Right kidney (tissue), 9 donors: ENCODE results near the gene SLU7.

Source experiments
- DNase-seq: peaks from one replicate; pipeline ENCODE4 v3.0.0-alpha.2; 2016
- long read RNA-seq, 8 donors: transcript quantifications; one replicate each; lab custom pipeline, GENCODE V29; 2026

Gene SLU7
- long read RNA-seq, donor 1, partial matches to known transcripts, result 28 of 34 reads
- long read RNA-seq, donor 1, other reads (novel, unspliced or antisense), result 0 of 34 reads
- long read RNA-seq, donor 2, result 0 reads
- long read RNA-seq, donor 3, partial matches to known transcripts, result 5 of 9 reads
- long read RNA-seq, donor 3, other reads (novel, unspliced or antisense), result 0 of 9 reads
- long read RNA-seq, donor 4, transcript SLU7-207 (2 exons, 492 nt), result major isoform, 5 of 21 reads
- long read RNA-seq, donor 4, partial matches to known transcripts, result 13 of 21 reads
- long read RNA-seq, donor 4, other reads (novel, unspliced or antisense), result 0 of 21 reads
- long read RNA-seq, donor 5, partial matches to known transcripts, result 339 of 425 reads
- long read RNA-seq, donor 5, other reads (novel, unspliced or antisense), result 83 of 425 reads
- long read RNA-seq, donor 6, partial matches to known transcripts, result 150 of 200 reads
- long read RNA-seq, donor 6, other reads (novel, unspliced or antisense), result 42 of 200 reads
- long read RNA-seq, donor 7, transcript SLU7-207 (2 exons, 492 nt), result major isoform, 5 of 49 reads
- long read RNA-seq, donor 7, partial matches to known transcripts, result 43 of 49 reads
- long read RNA-seq, donor 7, other reads (novel, unspliced or antisense), result 0 of 49 reads
- long read RNA-seq, donor 8, partial matches to known transcripts, result 9 of 16 reads
- long read RNA-seq, donor 8, other reads (novel, unspliced or antisense), result 0 of 16 reads

DNA sequence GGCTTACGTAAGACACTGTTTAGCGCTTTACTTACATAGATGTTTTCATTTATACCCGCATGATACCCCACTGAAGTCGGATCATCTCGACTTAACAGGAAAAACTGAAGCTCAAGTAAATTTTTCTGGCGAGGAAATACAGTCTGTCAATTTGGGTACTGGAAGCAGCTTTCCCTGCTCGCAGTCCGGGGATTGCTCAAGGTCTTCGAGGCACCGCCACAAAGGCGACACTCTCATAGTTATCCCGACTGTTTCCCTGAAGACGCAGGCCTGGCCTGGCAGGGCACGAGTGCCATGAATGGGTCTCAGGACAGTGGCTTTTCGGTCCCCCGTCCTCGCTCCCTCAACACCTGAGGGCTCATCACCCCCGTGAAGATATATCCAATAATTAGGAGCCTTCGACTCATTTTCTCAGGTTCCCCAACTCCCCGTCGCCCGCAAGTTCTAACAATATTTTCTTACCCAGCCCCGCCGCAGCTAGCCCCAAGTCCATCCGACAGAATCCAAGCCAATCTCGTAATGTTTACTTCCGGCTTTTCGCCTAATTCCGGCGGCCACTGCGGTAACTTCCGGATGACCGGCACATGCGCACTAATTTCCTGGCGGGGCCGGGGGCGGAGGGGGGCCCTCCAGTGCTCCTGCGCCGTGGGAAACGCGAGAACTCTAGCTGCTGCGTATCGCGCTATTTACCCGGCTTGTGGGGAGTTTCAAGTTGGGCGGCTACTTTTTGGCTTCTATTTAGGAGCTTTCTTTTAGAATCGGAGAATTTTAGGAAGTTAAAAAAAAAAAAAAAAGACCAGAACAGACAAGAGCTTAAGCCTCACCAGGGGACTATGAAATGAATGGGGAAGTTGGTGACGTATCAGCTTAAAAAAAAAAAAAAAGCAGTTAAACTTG is at the start of gene SLU7:
SLU7 (minus strand) TSS at position 521 of the 897 bp plus-strand sequence. CDS start 3,787 bp downstream, outside the sequence.
- DNase-seq, result peak; percentile 81

DNA sequence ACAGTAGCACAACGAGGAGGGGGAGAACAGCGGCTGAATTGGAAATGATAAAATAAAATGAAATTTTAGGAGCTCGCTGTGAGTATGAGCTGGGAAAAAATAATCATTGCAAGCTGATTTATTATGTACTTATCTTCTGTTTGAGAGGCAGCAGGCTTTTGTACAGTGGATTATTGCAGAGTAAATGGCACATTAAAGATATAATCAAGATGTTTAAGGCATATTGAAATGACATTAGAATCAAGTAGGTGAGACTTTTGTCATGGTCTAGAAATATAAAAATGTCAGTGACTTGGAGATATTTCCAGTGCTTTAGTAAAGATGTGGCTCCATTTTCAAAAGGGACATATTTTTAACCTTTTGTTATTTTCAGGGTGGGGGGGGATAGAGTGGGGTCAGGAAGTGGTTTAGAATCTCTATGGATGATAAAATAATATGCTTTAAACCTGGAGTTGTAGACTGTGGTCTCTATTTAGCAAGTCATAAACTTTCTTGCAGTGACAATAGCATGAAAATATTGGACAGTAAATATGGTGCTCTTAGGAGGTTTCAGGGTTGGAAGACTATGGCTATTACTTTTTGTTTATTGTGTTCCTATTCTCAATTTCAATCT is 49.6 kb upstream of the SLU7 start:
- DNase-seq, result no peak

- peak; percentile 63 for DNase-seq
These were observed 48.9 kb upstream of the SLU7 start for GRCh38 chr5:160467555-160468362.

- DNase-seq, result no peak
These were observed 48.1 kb upstream of the SLU7 start for GRCh38 chr5:160466889-160467554.

- DNase-seq, result no peak
These were observed 47.2 kb upstream of the SLU7 start for GRCh38 chr5:160466116-160466515.

- no peak for DNase-seq
These were observed 45.6 kb upstream of the SLU7 start for GRCh38 chr5:160464466-160464797.

GRCh38 chr5:160463740-160464465 is 45.0 kb upstream of the SLU7 start:
- DNase-seq, result no peak

GRCh38 chr5:160463227-160463626 is 44.3 kb upstream of the SLU7 start:
- DNase-seq, result no peak

GRCh38 chr5:160462167-160462566 is 43.3 kb upstream of the SLU7 start:
- DNase-seq, result no peak

DNA sequence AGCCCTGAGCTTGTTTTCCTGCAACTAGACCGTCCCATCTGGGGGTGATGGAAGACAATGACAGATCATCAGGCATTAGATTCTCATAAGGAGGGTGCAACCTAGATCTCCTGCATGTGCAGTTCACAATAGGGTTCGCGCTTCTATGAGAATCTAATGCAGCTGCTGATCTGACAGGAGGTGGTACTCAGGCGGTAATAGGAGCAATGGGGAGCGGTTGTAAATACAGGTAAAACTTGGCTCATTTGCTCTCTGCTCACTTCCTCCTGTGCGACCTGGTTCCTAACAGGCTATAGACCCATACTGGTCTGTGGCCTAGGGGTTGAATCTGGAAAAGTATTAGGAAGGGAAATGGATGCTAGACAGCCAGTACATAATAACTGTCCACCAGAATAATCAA is 42.5 kb upstream of the SLU7 start:
- DNase-seq, result no peak

DNA sequence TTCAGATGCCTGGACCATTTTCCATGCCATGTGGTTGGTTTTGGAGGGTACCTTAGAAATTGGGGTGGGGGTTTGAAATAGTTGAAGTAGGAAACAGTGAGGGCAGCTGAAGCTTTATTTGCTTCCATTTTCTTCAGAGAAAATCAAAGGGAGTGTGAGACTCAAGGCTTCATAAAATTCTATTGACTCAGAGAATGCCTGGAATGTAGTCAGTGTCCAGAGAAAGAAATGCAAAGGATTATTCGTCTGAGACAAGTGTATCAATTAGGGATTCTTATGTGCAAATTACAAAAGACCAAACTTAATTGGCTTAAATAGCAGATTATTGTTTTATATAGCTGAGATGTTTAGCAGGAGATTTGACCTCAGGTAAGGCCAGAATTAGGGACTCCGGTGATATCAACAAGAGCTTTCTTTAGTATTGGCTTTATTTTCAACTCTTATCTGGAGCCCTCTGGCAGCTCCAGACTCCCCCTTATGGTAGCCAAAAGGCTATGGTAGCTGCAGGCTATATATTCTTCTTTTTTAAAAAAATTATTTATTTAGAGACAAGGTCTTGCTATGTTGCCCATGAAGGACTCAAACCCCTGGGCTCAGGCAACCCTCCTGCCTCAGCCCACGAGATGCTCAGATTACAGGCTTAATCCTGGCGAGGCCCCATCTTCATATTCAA is 41.6 kb upstream of the SLU7 start:
- no peak for DNase-seq

DNA sequence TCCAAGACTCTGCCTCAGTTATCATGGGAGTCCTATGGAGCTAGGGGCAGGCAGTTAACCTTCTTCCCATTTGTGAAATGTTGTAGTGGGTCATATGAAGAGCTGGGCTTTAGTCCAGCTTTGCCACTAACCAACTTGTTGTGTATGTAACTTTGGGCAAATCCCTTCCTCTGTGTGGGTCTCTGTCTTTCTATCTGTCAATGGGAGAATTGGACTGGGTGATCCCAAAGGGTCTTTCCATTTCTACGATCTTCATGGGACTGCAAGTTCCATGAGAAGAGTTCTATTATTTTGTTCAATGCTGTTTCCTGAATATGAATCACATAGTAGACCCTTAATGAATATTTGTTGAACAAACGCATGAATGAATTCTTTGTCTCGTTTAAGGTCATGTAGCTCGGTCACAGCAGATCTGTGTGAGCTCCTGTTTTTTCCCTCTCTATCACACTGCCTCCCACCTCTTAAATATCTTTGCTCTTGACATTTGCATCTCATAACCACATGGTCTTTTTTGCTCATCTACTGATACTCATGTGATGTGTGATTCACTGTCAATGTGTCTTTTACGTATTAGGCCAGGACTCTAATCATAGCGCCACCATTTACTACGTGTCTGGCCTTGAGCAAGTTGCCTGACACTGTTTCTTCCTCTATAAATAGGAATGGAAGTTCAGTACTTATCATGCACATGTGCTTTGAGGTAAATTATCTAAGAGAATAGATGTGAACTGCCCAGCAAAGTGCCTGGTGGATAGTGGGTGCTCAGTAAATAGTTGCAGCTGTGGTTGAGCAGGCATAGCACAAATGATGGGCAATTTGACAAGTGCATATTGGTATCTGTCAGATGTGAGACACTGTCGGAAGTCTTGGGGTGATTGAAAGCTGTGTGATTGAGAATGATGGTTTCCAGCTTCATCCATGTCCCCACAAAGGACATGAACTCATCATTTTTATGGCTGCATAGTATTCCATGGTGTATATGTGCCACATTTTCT is 40.2 kb upstream of the SLU7 start:
- no peak for DNase-seq

GRCh38 chr5:160457252-160457651 is 38.4 kb upstream of the SLU7 start:
- no peak for DNase-seq

DNA sequence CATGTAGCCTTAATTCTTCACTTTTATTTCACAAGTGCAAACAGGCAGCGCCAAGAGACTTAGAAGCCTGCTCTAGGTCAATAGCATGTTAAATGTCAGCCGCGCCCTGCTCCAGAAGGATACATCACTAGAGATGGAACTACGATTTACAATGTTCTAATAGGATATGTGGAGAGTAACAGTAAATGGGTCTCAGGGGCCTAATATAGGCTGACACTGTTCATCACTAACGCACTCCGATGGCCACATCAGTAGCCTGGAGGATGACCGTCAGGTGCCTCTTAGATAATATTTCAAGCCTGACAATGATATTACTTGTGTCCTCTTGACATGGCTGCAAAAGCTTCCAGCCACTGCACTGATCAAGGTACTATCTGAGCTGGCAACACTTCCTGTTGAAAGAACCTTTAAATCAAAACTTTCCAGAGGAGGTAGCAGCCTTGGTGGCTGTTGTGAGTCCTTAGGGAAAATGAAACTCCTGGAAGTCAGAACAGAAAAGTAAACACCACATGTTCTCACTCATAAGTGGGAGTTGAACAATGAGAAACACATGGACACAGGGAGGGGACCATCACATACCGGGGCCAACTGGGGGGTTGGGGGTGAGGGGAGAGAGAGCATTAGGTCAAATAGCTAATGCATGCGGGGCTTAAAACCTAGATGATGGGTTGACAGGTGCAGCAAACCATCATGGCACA is 37.7 kb upstream of the SLU7 start:
- no peak for DNase-seq

- no peak for DNase-seq
These were observed 36.7 kb upstream of the SLU7 start for GRCh38 chr5:160455600-160455999.

DNA sequence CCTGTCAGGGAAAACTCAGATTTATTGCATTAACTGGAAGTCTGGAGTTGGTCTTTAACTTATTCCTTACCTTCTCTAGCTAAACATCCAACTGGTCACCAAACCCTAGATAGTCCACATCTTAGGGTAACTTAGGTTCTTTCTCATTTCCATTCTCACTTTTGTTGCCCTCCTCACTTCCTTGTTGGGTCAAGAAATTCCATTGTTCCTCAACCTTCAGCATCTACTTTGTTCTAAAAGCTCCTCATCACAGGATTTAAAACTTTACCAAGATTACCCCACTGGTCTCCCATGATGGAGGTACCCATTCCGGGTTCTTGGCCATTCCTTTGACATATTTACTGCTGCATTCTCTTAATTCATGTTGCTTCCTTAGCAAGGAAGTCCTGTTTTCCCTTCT is 34.9 kb upstream of the SLU7 start:
- DNase-seq, result no peak

GRCh38 chr5:160452795-160453194 is 33.9 kb upstream of the SLU7 start:
- DNase-seq, result no peak

DNA sequence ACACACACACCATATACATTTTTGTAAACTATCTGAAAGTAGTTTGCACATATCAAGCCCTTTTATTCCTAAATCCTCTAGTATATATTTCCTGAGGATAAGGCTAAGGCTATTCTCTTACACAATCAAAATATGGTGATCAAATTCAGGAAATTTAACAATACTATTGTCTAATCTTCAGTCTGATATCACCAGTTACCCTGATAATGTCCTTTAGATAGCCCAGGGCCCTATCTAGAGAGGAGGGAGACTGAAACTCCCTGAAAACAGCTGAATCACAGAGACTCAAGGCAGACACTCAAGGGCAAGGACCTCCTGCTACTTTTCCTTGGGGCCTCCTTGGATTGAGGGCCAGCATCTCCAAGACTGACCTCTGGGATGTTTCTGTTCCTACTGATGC is 33.2 kb upstream of the SLU7 start:
- no peak for DNase-seq
